Ascending aorta (tissue), 2 donors: ENCODE results near the gene CPM. TPM values are rescaled to one million over a fixed set of nuclear protein-coding genes. Genes with fewer than 3 reads are reported as not detected.

Experiments
- DNase-seq, 2 donors: peaks; one replicate each; pipeline ENCODE4 v3.0.0-alpha.2; 2019; ENCODE audit warnings: low spot score in 2 of 2
- H3K27ac ChIP-seq, 2 donors: fragments of 200-600 bp; sonication (generic); one replicate each; pipeline ENCODE4 v1.5.1; 2016 to 2017; ENCODE audit warnings: mild to moderate bottlenecking in 1 of 2
- H3K27me3 ChIP-seq: fragments of 200-600 bp; sonication (generic); one replicate; pipeline ENCODE4 v1.5.1; 2017
- H3K36me3 ChIP-seq, 2 donors: fragments of 200-600 bp; sonication (generic); one replicate each; pipeline ENCODE4 v1.5.1; 2016
- H3K4me1 ChIP-seq, 2 donors: fragments of 200-600 bp; sonication (generic); one replicate each; pipeline ENCODE4 v1.5.1; 2016 to 2017; ENCODE audit warnings: mild to moderate bottlenecking in 1 of 2
- H3K4me3 ChIP-seq, 2 donors: fragments of 200-600 bp; sonication (generic); one replicate each; pipeline ENCODE4 v1.5.1; 2016 to 2017; ENCODE audit warnings: mild to moderate bottlenecking in 1 of 2
- H3K9me3 ChIP-seq, 2 donors: fragments of 200-600 bp; sonication (generic); one replicate each; pipeline ENCODE4 v1.5.1; 2016
- CTCF ChIP-seq, 3 experiments: fragments of 200-600 bp in 2 of 3; fragments of 450-650 bp in 1 of 3; sonication (generic) in 2 of 3; IDR thresholded peaks; one replicate each; pipeline ENCODE4 v1.5.1; 2016 to 2019; ENCODE audit warnings: antibody characterized with exemption in 3 of 3, mild to moderate bottlenecking in 1 of 3, moderate library complexity in 1 of 3
- intact Hi-C: fragments of 100-400 bp; cut with DNase I; formaldehyde crosslinking; loops from one replicate; pipeline ENCODE4 v1.15.1; 2023
- total RNA-seq: library from RNA; depleted of rRNA; stranded (reverse); fragments of >200 nt; gene quantifications from one replicate; pipeline ENCODE4 v1.1.0, GENCODE V29; 2016

The CPM gene
- total RNA-seq, 1 donor from 2014 or later = 48.1 TPM

- H3K4me3 ChIP-seq = no peak overlapping the region
- H3K27ac ChIP-seq = no peak overlapping the region
- H3K9me3 ChIP-seq = no peaks in the 10 kb centered on the region
- H3K36me3 ChIP-seq = no peaks in the 10 kb centered on the region
- no peaks in the 10 kb centered on the region for H3K4me1 ChIP-seq
- TF ChIP-seq CTCF (IDR thresholded peaks at IDR 0.05) = no peak
- DNase-seq = peak in 1 of 2 donors; percentile 66
- intact Hi-C loops = no loop called here
- H3K27me3 ChIP-seq = no peaks in the 10 kb centered on the region
Observed at GRCh38 chr12:68951652-68952051, 18.7 kb upstream of the CPM start.

- no peaks in the 10 kb centered on the region for H3K36me3 ChIP-seq
- no peaks in the 10 kb centered on the region for H3K4me1 ChIP-seq
- intact Hi-C loops = no loop called here
- no peak overlapping the region for H3K4me3 ChIP-seq
- TF ChIP-seq CTCF (IDR thresholded peaks at IDR 0.05) = no peak
- H3K27ac ChIP-seq = no peak overlapping the region
- H3K27me3 ChIP-seq = no peaks in the 10 kb centered on the region
- no peak for DNase-seq
- no peaks in the 10 kb centered on the region for H3K9me3 ChIP-seq
Observed at GRCh38 chr12:68950511-68950910, 17.5 kb upstream of the CPM start.

GRCh38 chr12:68945255-68945654 is 12.3 kb upstream of the CPM start:
- Histone ChIP-seq H3K4me1 (no peaks in the 10 kb centered on the region), H3K27me3 (no peaks in the 10 kb centered on the region), H3K27ac (no peak overlapping the region), H3K4me3 (no peak overlapping the region), H3K9me3 (no peaks in the 10 kb centered on the region), H3K36me3 (no peaks in the 10 kb centered on the region)
- DNase-seq = no peak
- no peak for TF ChIP-seq CTCF (IDR thresholded peaks at IDR 0.05)
- intact Hi-C loops = no loop called here

- no peak for TF ChIP-seq CTCF (IDR thresholded peaks at IDR 0.05)
- no peaks in the 10 kb centered on the region for H3K9me3 ChIP-seq
- intact Hi-C loops = no loop called here
- no peak for DNase-seq
- no peaks in the 10 kb centered on the region for H3K36me3 ChIP-seq
- no peak overlapping the region for H3K4me3 ChIP-seq
- no peak overlapping the region for H3K27ac ChIP-seq
- H3K4me1 ChIP-seq = no peaks in the 10 kb centered on the region
- H3K27me3 ChIP-seq = no peaks in the 10 kb centered on the region
Observed at GRCh38 chr12:68944296-68945076, 11.5 kb upstream of the CPM start.

- no peak overlapping the region for H3K27ac ChIP-seq
- DNase-seq = no peak
- H3K9me3 ChIP-seq = no peaks in the 10 kb centered on the region
- H3K4me1 ChIP-seq = no peaks in the 10 kb centered on the region
- no peaks in the 10 kb centered on the region for H3K36me3 ChIP-seq
- H3K4me3 ChIP-seq = no peak overlapping the region
- intact Hi-C loops = no loop called here
- no peaks in the 10 kb centered on the region for H3K27me3 ChIP-seq
- TF ChIP-seq CTCF (IDR thresholded peaks at IDR 0.05) = no peak
Observed at GRCh38 chr12:68943848-68944247, 10.9 kb upstream of the CPM start.
